NCI-H1436 treated with DMSO at 0.1 percent for 48 hours (cell line): ENCODE results near the gene LRP1B.

Experiments used
- DNase-seq: peaks from one replicate; lab custom pipeline; 2025; lab: John Stamatoyannopoulos, UW

The LRP1B gene

DNA sequence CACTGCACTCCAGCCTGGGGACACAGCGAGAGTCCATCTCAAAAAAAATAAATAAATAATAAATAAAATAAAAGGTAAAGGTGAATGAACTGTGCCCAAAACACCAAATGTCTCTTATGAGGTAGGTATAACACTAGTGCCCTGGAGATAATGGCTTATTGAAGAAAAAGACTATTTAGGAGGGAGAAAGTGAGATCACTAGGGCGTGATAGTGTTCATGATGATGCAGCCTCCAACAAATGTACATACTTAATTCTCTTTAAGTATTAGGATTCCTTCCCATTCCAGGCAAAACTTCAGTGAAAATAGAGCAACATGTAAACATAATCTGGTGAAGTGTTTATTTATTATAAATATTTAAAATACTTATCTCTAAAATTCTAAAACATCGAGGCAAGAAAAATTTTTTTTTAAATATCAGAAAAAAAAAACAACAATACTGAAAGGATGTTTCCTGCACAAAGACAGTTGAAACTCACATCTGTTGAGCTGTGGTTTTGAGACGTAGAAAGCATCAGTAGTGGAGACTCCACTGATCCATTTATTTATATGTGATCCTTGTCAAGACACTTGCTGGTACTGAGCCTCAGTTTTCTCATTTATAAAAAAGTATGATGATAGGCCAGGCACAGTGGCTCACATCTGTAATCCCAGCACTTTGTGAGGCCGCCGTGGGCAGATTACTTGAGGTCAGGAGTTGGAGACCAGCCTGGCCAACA is 183.3 kb downstream of the LRP1B start:
- no peak for DNase-seq

DNA sequence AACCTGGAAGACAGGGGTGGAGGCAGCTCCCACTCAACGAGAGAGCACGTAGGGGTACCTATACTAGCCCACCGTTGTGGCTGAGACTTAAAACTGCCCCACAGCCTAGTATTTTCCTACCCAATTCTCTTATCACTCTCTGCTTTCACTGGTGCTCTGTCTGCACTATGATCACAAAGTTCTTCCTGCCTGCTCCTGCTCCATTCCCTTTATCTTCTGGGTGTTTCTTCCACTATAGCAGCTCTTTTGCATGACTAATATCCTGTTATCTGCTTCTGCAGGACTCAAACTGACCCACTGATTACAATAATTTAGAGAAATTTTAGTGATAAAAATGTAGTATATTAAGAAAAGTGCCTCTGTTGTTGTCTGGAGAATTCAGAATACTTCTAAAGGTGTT is 184.8 kb downstream of the LRP1B start:
- no peak for DNase-seq

DNA sequence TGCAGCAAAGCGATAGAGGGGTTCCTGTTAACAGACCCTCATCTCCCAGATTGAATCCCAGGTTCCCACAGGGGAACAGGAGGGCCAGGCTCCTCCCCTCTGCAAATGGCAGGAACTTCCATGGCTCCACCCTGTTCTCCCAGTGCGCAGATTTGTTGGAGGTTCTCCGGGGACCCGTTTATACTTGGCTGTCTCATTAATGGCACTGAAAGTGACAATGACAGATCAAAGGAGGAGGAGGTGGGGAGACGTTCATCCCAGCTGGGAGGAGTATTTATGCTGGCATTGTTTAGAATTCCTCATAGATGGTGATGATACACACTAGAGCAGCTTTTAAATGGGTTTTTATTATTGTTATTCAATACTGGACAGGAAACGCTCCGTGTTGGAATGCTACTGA is 186.9 kb downstream of the LRP1B start:
- no peak for DNase-seq

DNA sequence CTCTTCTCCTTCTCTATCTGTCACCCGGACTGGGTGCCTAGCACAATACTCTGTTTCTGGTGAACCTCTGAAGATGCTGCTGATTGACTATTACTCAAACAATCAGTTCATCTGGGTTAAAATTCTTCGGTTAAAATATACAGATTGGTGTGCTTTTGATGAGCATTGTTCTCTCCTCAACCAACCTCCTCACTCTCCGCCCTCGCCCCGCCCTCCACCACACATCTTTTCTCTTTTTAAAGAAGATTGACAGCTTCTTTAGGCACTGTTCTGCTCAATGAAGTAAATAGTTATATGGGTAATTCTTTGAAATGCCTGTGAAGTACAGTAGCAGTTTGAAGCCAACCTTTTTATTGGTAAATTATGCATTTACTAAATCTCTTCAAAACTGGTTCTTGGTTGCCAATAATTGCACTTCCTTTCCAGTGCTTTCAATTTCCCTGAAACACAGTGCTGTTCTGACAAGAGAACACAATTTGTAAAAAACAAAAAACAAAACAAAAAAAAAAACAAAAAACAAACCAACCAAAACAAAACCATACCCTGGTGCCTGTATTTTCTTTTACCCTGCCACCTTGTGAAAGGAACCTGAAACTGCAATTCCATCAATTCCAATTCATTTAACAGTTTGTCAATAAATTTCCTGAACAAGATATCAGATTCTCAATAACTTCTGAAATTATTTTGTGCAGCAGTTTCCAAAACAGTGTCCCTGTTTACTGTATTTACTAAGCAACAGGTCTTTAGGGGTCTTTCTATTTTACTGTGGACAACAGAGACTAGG is 188.6 kb downstream of the LRP1B start:
- no peak for DNase-seq

DNA sequence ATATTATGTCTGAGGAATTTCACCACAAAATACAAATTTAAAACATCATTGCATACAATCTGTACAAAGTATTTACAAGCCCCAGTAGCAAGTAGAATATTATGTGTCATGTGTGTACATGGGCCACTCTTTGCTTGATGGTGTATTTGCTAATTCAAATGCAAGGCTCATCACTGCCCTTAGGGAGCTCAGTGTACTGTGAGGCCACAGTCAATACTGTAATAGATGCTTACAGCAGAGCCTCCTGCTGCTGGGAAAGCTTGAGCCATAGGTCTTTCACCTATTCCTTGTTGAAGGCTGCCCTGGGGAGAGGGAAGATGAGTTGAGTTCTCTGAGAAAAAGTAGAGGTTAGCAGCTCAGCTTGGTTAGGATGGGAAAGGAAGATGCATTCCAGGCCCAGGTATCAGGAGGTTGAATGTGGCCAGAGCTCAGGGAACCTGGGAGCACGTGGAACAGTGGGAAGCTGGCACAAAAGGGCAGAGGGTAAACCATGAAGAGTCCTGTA is 189.6 kb downstream of the LRP1B start:
- DNase-seq: no peak

DNA sequence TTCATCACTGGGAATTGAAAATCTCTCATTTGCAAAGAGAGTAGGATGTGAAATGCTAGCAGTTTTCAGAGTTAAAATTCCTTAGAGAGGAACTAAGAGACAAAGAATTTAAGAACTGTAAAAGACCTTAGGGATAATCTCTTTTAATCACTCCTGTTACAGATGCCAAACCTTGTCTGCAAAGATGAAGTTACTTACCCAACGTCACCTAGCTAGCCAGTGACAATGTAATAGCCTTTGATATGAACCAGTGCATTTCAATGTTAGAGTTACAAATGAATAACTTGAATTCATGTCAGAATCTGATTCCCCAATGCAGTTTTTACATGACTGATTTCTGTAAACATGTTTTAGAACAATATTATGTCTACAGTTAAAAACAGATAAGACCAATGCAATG is 190.1 kb downstream of the LRP1B start:
- DNase-seq: no peak

DNA sequence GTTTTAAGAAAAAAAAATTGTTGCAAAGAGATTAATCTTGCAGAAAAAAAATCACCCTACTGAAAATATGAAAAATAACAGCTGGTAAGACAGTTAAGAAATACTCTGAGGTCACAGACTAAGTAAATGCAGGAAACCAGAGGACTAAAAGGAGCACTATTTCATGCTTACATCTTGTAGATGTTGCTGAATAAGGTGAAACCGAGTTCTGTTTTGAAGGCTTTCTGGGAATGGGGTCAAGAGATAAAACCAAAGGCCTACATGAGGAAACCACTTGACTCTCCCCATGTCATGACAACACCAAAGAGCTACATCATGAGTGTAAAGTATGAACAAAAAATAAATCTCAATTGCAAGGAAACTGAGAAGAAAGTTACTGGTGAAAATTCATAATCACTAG is 197.6 kb downstream of the LRP1B start:
- no peak for DNase-seq

DNA sequence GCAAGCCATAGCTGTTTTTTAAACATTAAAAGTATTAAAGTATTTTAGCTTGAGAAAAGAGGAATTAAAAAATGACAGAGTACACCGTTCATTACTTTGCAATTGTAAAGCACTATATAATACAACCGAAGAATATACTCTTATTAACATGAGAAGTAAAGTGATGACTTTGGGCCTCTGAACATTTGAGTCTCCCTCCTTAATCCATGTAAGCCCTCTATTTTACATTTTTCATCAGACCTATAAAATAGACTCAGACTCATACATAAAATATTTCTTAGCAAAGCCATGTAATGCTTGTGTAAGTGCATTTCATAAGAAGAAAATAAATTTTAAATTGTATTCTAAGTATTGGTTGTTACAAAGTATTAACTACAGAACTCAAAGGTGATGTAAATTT is 198.6 kb downstream of the LRP1B start:
- no peak for DNase-seq

DNA sequence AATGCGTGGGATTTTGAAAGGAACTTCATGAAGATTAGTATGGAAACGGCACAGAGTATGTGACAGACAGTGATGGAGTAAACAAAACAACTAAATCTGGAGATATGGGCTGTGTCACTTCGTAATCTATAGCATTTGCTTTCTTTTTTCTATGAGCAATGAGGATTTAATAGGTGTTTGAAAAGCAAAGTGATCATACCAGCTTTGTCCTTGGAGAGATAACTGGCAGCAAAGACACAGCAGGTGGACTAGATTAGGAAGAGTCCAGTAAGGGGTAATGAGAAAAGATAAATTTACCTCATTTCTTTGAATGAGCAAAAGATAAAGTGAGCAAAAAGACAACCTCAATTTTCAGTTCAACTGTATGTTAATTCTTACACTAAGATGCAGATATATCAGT is 199.0 kb downstream of the LRP1B start:
- no peak for DNase-seq

DNA sequence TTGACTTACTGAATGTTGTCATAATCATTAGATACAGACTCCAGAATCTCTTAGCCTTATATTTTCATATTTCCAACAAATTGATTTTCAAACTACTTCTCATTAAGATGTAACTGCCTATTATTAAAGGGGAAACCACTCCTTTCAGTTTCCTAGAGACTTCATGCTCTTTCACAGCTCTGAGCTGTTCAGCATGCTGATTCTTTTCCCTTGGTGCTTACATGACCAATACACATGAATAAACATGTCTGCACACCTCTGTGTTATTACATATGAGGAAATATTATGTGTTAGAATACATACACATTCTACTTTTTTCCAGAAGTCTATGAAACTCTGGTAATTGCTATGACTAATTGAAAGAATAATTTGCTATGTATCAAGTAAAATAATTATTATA is 200.0 kb downstream of the LRP1B start:
- DNase-seq: no peak

DNA sequence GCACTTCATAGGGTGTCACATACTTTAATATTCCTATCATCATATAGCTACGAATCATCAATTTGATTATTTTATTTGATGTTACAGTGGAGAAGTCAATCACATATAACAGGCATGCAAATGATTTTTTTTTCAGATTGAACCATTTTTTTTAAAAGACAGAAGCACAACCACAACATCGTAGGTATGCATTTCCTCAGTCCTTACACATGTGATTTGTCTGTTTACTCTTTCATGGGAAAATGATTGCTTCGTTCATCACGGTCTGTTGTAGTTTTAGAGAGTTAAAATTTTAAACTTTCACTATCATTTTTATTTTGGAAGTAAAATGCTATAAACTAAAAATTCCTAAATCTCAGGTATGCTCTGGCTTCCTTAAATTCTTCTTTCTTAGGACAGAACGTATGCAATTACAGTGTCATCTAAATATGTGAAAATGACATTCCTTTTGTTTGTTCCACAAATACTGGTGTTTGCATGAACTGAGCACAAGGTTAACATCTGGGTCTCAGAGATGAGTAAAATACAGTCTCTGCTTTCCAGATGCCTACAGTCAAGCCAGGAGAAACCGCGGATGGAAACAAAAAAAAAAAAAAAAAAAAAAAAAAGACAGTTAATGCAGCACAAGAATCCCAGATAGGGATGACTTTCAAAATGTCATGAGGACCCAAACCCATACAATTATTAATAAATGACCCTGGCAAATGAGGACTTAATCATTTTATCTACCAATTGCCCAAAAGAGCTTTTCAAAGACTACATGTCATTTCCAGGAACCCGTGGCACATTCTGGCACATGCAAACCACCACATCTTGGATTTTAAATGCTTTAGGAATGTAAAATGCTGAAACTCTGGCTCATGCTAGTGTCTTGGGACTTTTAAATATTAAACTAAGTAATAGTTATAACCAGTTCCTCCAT is 201.2 kb downstream of the LRP1B start:
- DNase-seq: no peak

DNA sequence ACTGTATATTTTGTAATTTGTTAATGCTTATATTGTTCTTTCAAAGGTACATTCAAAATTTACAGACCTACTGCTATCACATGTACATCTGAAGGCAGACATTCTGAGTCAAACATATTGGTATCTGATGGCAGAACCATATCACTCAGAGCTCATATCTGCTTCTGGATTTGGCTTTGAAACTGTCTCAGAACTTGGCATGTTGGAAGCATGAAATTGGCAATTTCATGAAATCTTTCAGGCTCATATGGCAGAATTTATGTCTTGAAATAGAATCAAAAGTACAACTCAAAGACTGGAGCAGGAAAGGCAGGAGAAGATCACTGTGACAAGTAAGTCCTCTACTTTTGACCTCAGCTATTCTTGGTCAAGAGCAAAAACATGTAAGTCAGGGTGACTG is 202.3 kb downstream of the LRP1B start:
- DNase-seq: no peak

DNA sequence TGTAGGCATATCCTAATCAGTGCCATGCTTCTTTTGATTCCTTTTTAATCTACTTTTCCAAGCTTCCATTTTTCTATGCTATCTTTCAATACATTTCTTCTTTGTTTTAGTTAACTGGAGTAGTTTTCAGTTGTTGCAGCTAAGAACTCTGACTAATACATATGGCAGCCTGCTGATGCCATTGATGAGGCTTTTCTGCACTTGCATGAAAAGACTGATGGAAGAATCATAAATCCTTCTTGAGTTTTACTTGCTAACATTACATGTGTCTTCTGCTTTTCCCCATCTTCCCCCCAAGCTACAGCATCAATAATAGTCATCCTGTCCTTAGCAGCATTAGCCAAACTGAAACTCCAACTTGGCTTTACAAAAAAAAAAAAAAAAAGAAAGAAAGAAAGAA is 203.3 kb downstream of the LRP1B start:
- no peak for DNase-seq

DNA sequence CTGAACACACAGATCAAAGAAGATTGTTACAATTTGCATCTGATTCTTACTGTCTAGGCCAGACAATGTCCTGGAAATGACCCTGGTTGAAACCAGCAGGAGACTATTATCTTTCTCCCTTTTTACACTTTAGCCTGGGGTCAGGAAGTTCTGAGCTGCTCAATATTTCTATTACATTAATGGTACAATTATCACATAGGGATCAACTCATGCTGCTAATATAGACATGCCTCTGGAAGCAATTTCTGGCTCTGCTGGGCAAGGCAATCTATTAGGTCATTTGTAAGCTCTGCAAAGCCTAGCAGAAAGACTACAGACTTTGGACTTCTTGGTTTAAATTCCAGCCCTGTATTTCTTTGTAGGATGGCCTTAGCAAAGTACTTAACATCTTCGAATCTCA is 205.3 kb downstream of the LRP1B start:
- DNase-seq: no peak

DNA sequence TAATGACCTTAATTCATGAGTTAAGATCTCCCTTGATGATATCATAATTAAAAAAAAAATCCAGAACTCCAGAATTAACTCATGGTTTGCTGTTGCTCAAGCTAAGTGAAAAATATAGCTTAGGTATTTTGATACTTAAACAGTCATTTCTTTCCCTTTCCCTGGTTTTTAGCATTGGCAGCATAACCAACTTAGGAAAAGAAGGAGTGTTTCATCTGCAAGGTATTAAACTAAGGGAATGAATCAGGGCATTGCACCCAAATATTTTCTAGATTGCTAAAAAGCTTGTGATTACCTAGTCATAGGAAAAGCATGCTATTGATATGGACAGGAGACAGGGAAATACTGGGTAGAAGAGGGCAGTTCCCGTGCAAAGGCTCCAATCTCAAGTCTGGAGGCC is 207.2 kb downstream of the LRP1B start:
- no peak for DNase-seq

DNA sequence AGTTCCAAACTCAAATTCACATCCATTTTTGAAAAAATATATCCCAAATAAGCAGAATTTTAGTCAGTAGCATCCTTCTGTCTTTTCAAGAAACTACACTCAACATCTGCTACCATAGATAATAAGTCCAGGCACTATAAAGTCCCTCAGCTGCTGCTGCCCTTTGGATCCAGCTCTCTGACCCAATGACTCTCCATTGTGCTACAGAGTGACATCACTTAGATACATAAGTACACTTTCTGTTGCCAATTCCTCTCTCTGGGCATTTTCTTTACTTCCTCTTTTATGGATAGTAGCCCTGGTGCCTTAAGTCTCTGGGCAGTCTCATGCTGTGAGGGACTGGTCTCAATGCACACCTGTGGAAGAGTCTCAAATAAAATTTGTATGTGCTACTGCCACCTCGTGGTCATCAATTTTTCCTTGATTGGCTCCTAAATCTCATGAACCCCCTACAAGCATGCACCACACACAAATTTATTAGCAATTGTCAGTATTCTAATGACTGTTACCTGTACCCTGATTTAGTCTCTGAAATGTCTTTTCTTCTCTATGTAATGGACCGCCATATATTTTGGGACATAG is 219.2 kb downstream of the LRP1B start:
- DNase-seq: no peak

DNA sequence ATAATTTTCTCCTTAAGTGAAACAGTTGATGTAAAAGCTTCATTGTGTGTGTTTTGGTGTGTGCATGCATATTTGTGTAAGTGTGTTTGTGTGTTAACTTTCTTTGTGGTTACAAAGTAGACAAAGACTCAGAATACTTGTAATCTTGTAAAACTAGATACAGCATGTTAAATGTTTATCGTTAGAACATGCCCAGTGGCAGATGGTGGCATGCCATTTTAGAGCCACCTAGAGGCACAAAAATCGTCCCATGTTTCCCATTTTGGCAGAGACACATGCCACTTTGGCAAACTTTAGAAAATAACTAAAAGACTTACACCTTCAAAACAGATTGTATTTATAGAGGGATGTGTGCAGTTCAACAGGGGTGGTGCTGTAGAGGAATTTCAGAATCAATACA is 224.1 kb downstream of the LRP1B start:
- no peak for DNase-seq

DNA sequence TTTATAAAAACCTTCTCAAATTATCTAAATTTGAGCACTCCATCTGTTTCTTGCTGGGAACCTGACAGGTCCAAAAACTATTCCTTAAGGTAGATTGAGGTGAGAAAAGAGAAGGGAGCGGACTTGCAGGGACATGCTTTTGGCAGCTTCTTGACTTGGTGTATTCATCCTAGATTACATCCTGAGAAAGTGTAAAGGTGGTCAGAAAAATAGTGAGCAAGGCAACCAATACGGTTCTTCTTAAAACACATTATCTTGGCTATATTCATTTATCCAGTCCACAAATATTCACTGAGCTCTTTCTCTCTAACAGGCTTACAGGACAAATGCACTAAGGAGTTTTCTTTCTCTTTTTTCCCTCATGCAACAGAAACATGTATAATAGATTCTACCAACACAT is 230.0 kb downstream of the LRP1B start:
- no peak for DNase-seq

DNA sequence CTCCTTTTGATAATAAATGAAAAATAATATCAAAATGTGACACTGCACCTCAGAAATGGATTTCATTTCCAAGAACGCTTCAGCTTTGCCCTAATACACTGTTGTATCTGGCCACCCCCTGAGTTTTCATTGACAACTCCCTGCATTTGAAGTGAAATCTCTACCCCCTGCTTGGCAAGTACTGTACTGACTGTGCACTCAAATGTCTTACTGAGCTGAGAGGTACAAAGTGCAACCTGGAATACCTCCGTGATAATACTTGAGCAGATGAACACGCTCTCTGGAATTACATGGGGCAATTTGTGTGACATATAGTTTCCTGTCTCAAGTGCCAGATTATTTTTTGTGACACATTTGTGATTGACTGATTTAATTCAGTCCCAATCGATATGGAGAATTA is 231.1 kb downstream of the LRP1B start:
- DNase-seq: no peak

DNA sequence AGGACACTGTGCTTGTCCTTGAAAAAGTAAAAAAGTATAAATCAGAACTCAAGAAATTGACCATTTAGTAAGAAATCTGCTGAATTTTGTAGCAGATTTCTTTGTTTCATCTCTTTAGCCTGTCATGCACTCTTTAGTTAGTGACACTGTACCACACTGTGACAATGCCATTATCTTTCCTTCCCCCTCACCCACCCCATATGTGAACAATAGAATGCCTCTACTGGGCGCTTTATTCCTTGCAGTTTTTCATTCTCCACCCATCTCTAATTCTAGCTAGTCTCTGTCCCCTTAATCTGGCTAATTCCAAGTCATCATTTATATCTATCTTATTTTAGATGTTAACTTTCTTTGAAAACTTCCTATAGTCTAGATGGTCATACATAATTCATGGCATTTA is 241.0 kb downstream of the LRP1B start:
- DNase-seq: no peak

DNA sequence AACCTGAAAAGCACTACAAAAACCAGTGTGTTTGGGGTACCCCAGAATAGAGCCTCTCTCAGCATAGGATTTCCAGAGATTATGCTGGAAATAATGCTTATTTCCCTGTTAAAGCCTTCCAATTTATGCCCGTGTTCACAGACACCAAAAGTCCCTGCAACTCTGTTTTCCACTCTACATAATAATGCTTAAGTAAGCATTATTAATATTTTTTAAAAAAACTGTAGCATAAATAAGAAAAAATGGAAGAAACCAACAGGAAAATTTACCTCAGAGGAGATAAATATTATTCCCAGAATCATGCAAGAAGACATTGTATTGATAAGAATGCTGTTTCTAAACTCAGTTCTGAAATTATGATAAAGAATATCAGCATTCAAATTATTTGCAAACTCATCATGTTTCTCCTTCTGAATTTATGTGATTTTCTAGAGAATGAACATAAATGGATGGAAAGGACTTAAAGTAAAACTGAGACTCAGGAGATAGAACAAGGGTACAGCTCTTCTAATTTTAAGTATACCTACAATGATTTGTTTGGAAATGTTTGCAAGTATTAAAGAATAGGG is 241.7 kb downstream of the LRP1B start:
- no peak for DNase-seq

DNA sequence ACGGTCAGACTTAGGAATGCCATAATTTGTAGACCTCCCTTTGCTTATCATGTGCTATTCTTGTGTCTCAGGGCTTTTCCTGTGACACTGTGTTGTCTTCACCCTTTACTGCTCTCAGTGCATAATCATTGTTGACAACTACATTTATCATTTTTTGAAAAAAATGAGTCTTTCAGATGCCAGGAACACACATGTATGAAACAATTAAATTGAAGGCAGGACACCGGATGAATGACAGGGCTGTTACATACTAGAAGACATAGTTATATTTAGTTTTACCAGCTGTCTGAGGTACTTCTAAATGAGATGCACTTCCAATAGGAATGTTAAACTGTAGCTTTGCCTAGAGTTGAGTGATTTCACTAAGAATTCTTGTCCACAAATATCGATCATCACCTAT is 243.5 kb downstream of the LRP1B start:
- DNase-seq: no peak
